Measurements from ENCODE around the gene SEMA3B. TPM values are rescaled to one million over a fixed set of nuclear protein-coding genes. Genes with fewer than 3 reads are reported as not detected.

Gene SEMA3B
- total RNA-seq, 2 experiments from 2014 or later = 0.28 to 0.82 TPM

- H3K79me2 ChIP-seq (ENCODE audit: insufficient read depth, low read depth, low read length) = no peaks in the 10 kb centered on the region
- H3K9me3 ChIP-seq (ENCODE audit: low read length) = no peaks in the 10 kb centered on the region
- intact Hi-C loops (cut with micrococcal nuclease; ENCODE audit: unreplicated experiment) = loop anchor here (1.0 to 10.0 kb wide), 2 partner anchors 27 to 417 kb away; partner anchors contain the start of gene INKA1
- CTCF ChIA-PET (ENCODE audit: unreplicated experiment) = interaction anchor here (0.6 to 1.2 kb wide), 5 partner anchors 14 to 156 kb away, joined by 3 to 11 read pairs (median 4); no protein-coding TSS in a partner anchor
- H2AFZ ChIP-seq (ENCODE audit: low read length) = peak overlapping the region; percentile 45; the same call in 1 of the 2 replicates
- no peak overlapping the region for H3K4me3 ChIP-seq (ENCODE audit: low read depth, low read length, poor library complexity, severe bottlenecking)
- H3K4me1 ChIP-seq (ENCODE audit: insufficient read depth, low read length, poor library complexity, severe bottlenecking) = peaks cover 25% of the 10 kb centered on the region
- no peaks in the 10 kb centered on the region for H3K36me3 ChIP-seq (ENCODE audit: insufficient read depth, low read length)
- no TSS peak for BruUV-seq (replicated peaks)
- TF ChIP-seq CTCF (conservative IDR thresholded peaks at IDR 0.05; ENCODE audit: low read length) (peak; percentile 54), EZH2phosphoT487 (IDR thresholded peaks at IDR 0.05; ENCODE audit: borderline replicate concordance, low read depth, low read length) (no peak)
- no peak overlapping the region for H3K27ac ChIP-seq (ENCODE audit: low read depth, low read length, poor library complexity, severe bottlenecking)
- POLR2A ChIA-PET = interaction anchor here (0.8 kb wide), 2 partner anchors 11 to 13 kb away, joined by 3 to 4 read pairs; no protein-coding TSS in a partner anchor
- H3K4me2 ChIP-seq (ENCODE audit: low read length) = peak overlapping the region; percentile 38
- no peaks in the 10 kb centered on the region for H4K20me1 ChIP-seq (ENCODE audit: insufficient read depth, low read length)
- DNase-seq (ENCODE audit: low spot score) = peak; percentile 27
- H3K9me2 ChIP-seq (ENCODE audit: insufficient read depth, low read length) = no peaks in the 10 kb centered on the region
These were observed 47.4 kb upstream of the SEMA3B start for GRCh38 chr3:50221411-50222168.

GRCh38 chr3:50222169-50222528, 46.8 kb upstream of the SEMA3B start:
- no TSS peak for BruUV-seq (replicated peaks)
- Histone ChIP-seq H3K9me2 (ENCODE audit: insufficient read depth, low read length) (no peaks in the 10 kb centered on the region), H4K20me1 (ENCODE audit: insufficient read depth, low read length) (no peaks in the 10 kb centered on the region), H3K4me3 (ENCODE audit: low read depth, low read length, poor library complexity, severe bottlenecking) (no peak overlapping the region), H3K4me1 (ENCODE audit: insufficient read depth, low read length, poor library complexity, severe bottlenecking) (peaks cover 30% of the 10 kb centered on the region), H2AFZ (ENCODE audit: low read length) (no peak overlapping the region), H3K4me2 (ENCODE audit: low read length) (no peak overlapping the region), H3K9me3 (ENCODE audit: low read length) (no peaks in the 10 kb centered on the region), H3K27ac (ENCODE audit: low read depth, low read length, poor library complexity, severe bottlenecking) (no peak overlapping the region), H3K79me2 (ENCODE audit: insufficient read depth, low read depth, low read length) (no peaks in the 10 kb centered on the region), H3K36me3 (ENCODE audit: insufficient read depth, low read length) (no peaks in the 10 kb centered on the region)
- intact Hi-C loops (cut with micrococcal nuclease; ENCODE audit: unreplicated experiment) = loop anchor here (10.0 kb wide), 1 partner anchor 417 kb away; the partner anchor contains the start of gene INKA1
- ChIA-PET CTCF (ENCODE audit: unreplicated experiment) (interaction anchor here (0.6 to 1.2 kb wide), 3 partner anchors 24 to 155 kb away, joined by 3 to 11 read pairs (median 4); no protein-coding TSS in a partner anchor), POLR2A (interaction anchor here (0.8 kb wide), 1 partner anchor 12 kb away, joined by 4 read pairs; no protein-coding TSS in a partner anchor)
- TF ChIP-seq CTCF (conservative IDR thresholded peaks at IDR 0.05; ENCODE audit: low read length) = no peak
- TF ChIP-seq EZH2phosphoT487 (IDR thresholded peaks at IDR 0.05; ENCODE audit: borderline replicate concordance, low read depth, low read length) = no peak
- no peak for DNase-seq (ENCODE audit: low spot score)

GRCh38 chr3:50224639-50225038, 44.3 kb upstream of the SEMA3B start:
- no peak overlapping the region for H2AFZ ChIP-seq (ENCODE audit: low read length)
- no peaks in the 10 kb centered on the region for H3K36me3 ChIP-seq (ENCODE audit: insufficient read depth, low read length)
- no peak overlapping the region for H3K4me2 ChIP-seq (ENCODE audit: low read length)
- intact Hi-C loops (cut with micrococcal nuclease; ENCODE audit: unreplicated experiment) = loop anchor here (5.0 to 10.0 kb wide), 2 partner anchors 98 to 420 kb away; partner anchors contain the start of genes HYAL2 and INKA1
- H3K4me3 ChIP-seq (ENCODE audit: low read depth, low read length, poor library complexity, severe bottlenecking) = no peak overlapping the region
- BruUV-seq (replicated peaks) = no TSS peak
- H3K79me2 ChIP-seq (ENCODE audit: insufficient read depth, low read depth, low read length) = no peaks in the 10 kb centered on the region
- TF ChIP-seq CTCF (conservative IDR thresholded peaks at IDR 0.05; ENCODE audit: low read length) (no peak), EZH2phosphoT487 (IDR thresholded peaks at IDR 0.05; ENCODE audit: borderline replicate concordance, low read depth, low read length) (no peak)
- no peaks in the 10 kb centered on the region for H3K9me2 ChIP-seq (ENCODE audit: insufficient read depth, low read length)
- no peak for DNase-seq (ENCODE audit: low spot score)
- ChIA-PET CTCF (ENCODE audit: unreplicated experiment) (interaction anchor here (2.7 kb wide), 1 partner anchor 30 kb away, joined by 23 read pairs; no protein-coding TSS in a partner anchor), POLR2A (no interaction called here)
- no peaks in the 10 kb centered on the region for H4K20me1 ChIP-seq (ENCODE audit: insufficient read depth, low read length)
- H3K4me1 ChIP-seq (ENCODE audit: insufficient read depth, low read length, poor library complexity, severe bottlenecking) = peaks cover 48% of the 10 kb centered on the region
- H3K27ac ChIP-seq (ENCODE audit: low read depth, low read length, poor library complexity, severe bottlenecking) = no peak overlapping the region
- no peaks in the 10 kb centered on the region for H3K9me3 ChIP-seq (ENCODE audit: low read length)
